HL-60 (cell line): ENCODE measurements around the gene ETHE1.

ENCODE experiments used
- DNase-seq, 2 experiments: peaks; one replicate each; pipeline ENCODE4 v3.0.0-alpha.2; 2010 to 2020; ENCODE audit warnings: low read depth in 1 of 2, low spot score in 1 of 2
- H3K27ac ChIP-seq: fragments of 250-450 bp; sonication (Bioruptor Pico); replicated peaks from 2 replicates; pipeline ENCODE4 v1.5.1; 2020; ENCODE audit warnings: mild to moderate bottlenecking, moderate library complexity
- H3K27me3 ChIP-seq: fragments of 250-450 bp; sonication (Bioruptor Pico); 2 replicates; pipeline ENCODE4 v1.5.1; 2021; ENCODE audit warnings: mild to moderate bottlenecking, moderate library complexity; ENCODE audit not compliant: insufficient read depth, poor library complexity, severe bottlenecking
- H3K4me3 ChIP-seq: replicated peaks from 2 replicates; pipeline ENCODE4 v1.5.1; 2011; ENCODE audit warnings: mild to moderate bottlenecking, control low read depth, low read length; ENCODE audit not compliant: insufficient read depth
- CTCF ChIP-seq: IDR thresholded peaks from one replicate; pipeline ENCODE4 v1.5.1; 2011; ENCODE audit warnings: low read length, control low read depth, inconsistent platforms; ENCODE audit not compliant: insufficient read depth
- GABPA ChIP-seq: IDR thresholded peaks from 2 replicates; pipeline ENCODE4 v1.6.1; 2012; ENCODE audit warnings: low read depth
- POLR2AphosphoS5 ChIP-seq: IDR thresholded peaks from 2 replicates; pipeline ENCODE4 v1.6.1; 2012; ENCODE audit warnings: low read depth
- REST ChIP-seq: IDR thresholded peaks from 2 replicates; pipeline ENCODE4 v1.6.1; 2012; ENCODE audit warnings: low read depth; ENCODE audit not compliant: insufficient replicate concordance
- SPI1 ChIP-seq: IDR thresholded peaks from 2 replicates; pipeline ENCODE4 v1.6.1; 2012; ENCODE audit warnings: low read depth, mild to moderate bottlenecking, borderline replicate concordance

Gene ETHE1

GRCh38 chr19:43540381-43540780 lies 13.4 kb upstream of the ETHE1 start:
- no peaks in the 10 kb centered on the region for H3K27me3 ChIP-seq
- DNase-seq, result no peak
- H3K4me3 ChIP-seq, result no peak overlapping the region
- no peak for TF ChIP-seq CTCF
- TF ChIP-seq POLR2AphosphoS5, result no peak
- no peak for TF ChIP-seq SPI1
- no peak for TF ChIP-seq REST
- no peak for TF ChIP-seq GABPA
- no peak overlapping the region for H3K27ac ChIP-seq

- H3K27ac ChIP-seq, result no peak overlapping the region
- TF ChIP-seq CTCF (no peak), REST (no peak), GABPA (no peak), POLR2AphosphoS5 (no peak), SPI1 (no peak)
- no peaks in the 10 kb centered on the region for H3K27me3 ChIP-seq
- H3K4me3 ChIP-seq, result no peak overlapping the region
- DNase-seq, result no peak
Observed at GRCh38 chr19:43538922-43539321, 11.9 kb upstream of the ETHE1 start.

GRCh38 chr19:43534816-43535761 lies 8.1 kb upstream of the ETHE1 start:
- Histone ChIP-seq H3K4me3 (no peak overlapping the region), H3K27me3 (no peaks in the 10 kb centered on the region), H3K27ac (no peak overlapping the region)
- TF ChIP-seq SPI1 (no peak), CTCF (no peak), GABPA (no peak), POLR2AphosphoS5 (no peak), REST (no peak)
- DNase-seq, result no peak
